H9 (cell line): ENCODE data around the gene CAV3. TPM values are rescaled to one million over a fixed set of nuclear protein-coding genes. Genes with fewer than 3 reads are reported as not detected.
A peak's percentile ranks its signal among the peaks of the same experiment; 100 is the strongest.

Source experiments
- DNase-seq: peaks from one replicate; pipeline ENCODE4 v3.0.0-alpha.2; 2017
- H2AFZ ChIP-seq: one replicate; pipeline ENCODE4 v1.6.1; 2013; ENCODE audit warnings: mild to moderate bottlenecking, low read length, control low read depth, moderate library complexity
- H2AK5ac ChIP-seq: 2 replicates; pipeline ENCODE4 v1.6.1; 2013; ENCODE audit warnings: low read length, control low read depth, mixed read lengths; ENCODE audit not compliant: insufficient read length
- H2BK120ac ChIP-seq: one replicate; pipeline ENCODE4 v1.6.1; 2013; ENCODE audit warnings: low read depth, mild to moderate bottlenecking, low read length, control low read depth, inconsistent platforms; ENCODE audit not compliant: poor library complexity, severe bottlenecking
- H2BK12ac ChIP-seq: 2 replicates; pipeline ENCODE4 v1.6.1; 2013; ENCODE audit warnings: low read length, control low read depth, mixed read lengths, low read depth; ENCODE audit not compliant: insufficient read length
- H2BK15ac ChIP-seq: 2 replicates; pipeline ENCODE4 v1.6.1; 2013; ENCODE audit warnings: low read depth, low read length, control low read depth
- H2BK20ac ChIP-seq: one replicate; pipeline ENCODE4 v1.6.1; 2013; ENCODE audit warnings: low read depth, mild to moderate bottlenecking, low read length, control low read depth, inconsistent platforms; ENCODE audit not compliant: poor library complexity, severe bottlenecking
- H2BK5ac ChIP-seq: 2 replicates; pipeline ENCODE4 v1.6.1; 2013; ENCODE audit warnings: low read length, control low read depth, mixed read lengths; ENCODE audit not compliant: insufficient read length
- H3K14ac ChIP-seq: 2 replicates; pipeline ENCODE4 v1.6.1; 2013; ENCODE audit warnings: low read length, control low read depth; ENCODE audit not compliant: insufficient read depth
- H3K18ac ChIP-seq: 2 replicates; pipeline ENCODE4 v1.6.1; 2013; ENCODE audit warnings: low read depth, mild to moderate bottlenecking, mixed read lengths, low read length, control low read depth; ENCODE audit not compliant: insufficient read length
- H3K23ac ChIP-seq: 2 replicates; pipeline ENCODE4 v1.6.1; 2013; ENCODE audit warnings: low read length, control low read depth, mixed read lengths, low read depth; ENCODE audit not compliant: insufficient read length
- H3K23me2 ChIP-seq: 2 replicates; pipeline ENCODE4 v1.6.1; 2013; ENCODE audit warnings: low read depth, mild to moderate bottlenecking, mixed read lengths, low read length, control low read depth; ENCODE audit not compliant: insufficient read length, poor library complexity, severe bottlenecking
- H3K27ac ChIP-seq: 2 replicates; pipeline ENCODE4 v1.5.1; 2013; ENCODE audit warnings: low read length, control low read depth, mixed read lengths, low read depth; ENCODE audit not compliant: insufficient read length
- H3K27me3 ChIP-seq: 2 replicates; pipeline ENCODE4 v1.6.1; 2013; ENCODE audit warnings: low read length, control low read depth, inconsistent platforms; ENCODE audit not compliant: insufficient read depth
- H3K4ac ChIP-seq: 2 replicates; pipeline ENCODE4 v1.6.1; 2013; ENCODE audit warnings: low read depth, mild to moderate bottlenecking, control low read depth, inconsistent platforms, low read length, moderate library complexity
- H3K4me1 ChIP-seq: 2 replicates; pipeline ENCODE4 v1.6.1; 2013; ENCODE audit warnings: low read length, control low read depth, inconsistent platforms; ENCODE audit not compliant: insufficient read depth
- H3K4me2 ChIP-seq: 2 replicates; pipeline ENCODE4 v1.6.1; 2013; ENCODE audit warnings: low read length, control low read depth, mixed read lengths; ENCODE audit not compliant: insufficient read length, insufficient read depth
- H3K56ac ChIP-seq: 2 replicates; pipeline ENCODE4 v1.6.1; 2013; ENCODE audit warnings: low read depth, mild to moderate bottlenecking, mixed read lengths, low read length, control low read depth; ENCODE audit not compliant: insufficient read length
- H3K79me1 ChIP-seq: 2 replicates; pipeline ENCODE4 v1.6.1; 2013; ENCODE audit warnings: low read depth, mild to moderate bottlenecking, moderate library complexity, low read length, control low read depth, inconsistent platforms; ENCODE audit not compliant: insufficient read depth, poor library complexity, severe bottlenecking
- H3K79me2 ChIP-seq: 2 replicates; pipeline ENCODE4 v1.6.1; 2013; ENCODE audit warnings: low read length, control low read depth, inconsistent platforms; ENCODE audit not compliant: insufficient read depth
- H3K9ac ChIP-seq: 2 replicates; pipeline ENCODE4 v1.6.1; 2013; ENCODE audit warnings: low read length, control low read depth, mixed read lengths; ENCODE audit not compliant: insufficient read length; ENCODE audit errors: extremely low read depth
- H3K9me3 ChIP-seq: one replicate; pipeline ENCODE4 v1.6.1; 2013; ENCODE audit warnings: low read depth, low read length, inconsistent platforms; ENCODE audit not compliant: control insufficient read depth
- H3T11ph ChIP-seq: one replicate; pipeline ENCODE4 v1.6.1; 2013; ENCODE audit warnings: mild to moderate bottlenecking, low read length, control low read depth, inconsistent platforms
- H4K20me1 ChIP-seq: one replicate; pipeline ENCODE4 v1.6.1; 2013; ENCODE audit not compliant: control insufficient read depth, insufficient read length, insufficient read depth
- H4K5ac ChIP-seq: 2 replicates; pipeline ENCODE4 v1.6.1; 2013; ENCODE audit warnings: low read depth, mild to moderate bottlenecking, mixed read lengths, low read length, control low read depth; ENCODE audit not compliant: insufficient read length
- H4K8ac ChIP-seq: replicated peaks from 2 replicates; pipeline ENCODE4 v1.6.1; 2013; ENCODE audit warnings: low read length, control low read depth, mixed read lengths, low read depth; ENCODE audit not compliant: insufficient read length
- H4K91ac ChIP-seq: 2 replicates; pipeline ENCODE4 v1.6.1; 2013; ENCODE audit warnings: low read depth, mild to moderate bottlenecking, moderate library complexity, mixed read lengths, low read length, control low read depth; ENCODE audit not compliant: insufficient read length
- H3K27ac Mint-ChIP-seq, 3 experiments: 2 replicates in 2 of 3; 3 replicates in 1 of 3; pipeline ENCODE4 v1.8.0; 2020 to 2021; ENCODE audit warnings: mixed read lengths in 3 of 3, mild to moderate bottlenecking in 1 of 3, moderate library complexity in 1 of 3
- H3K27me3 Mint-ChIP-seq: 2 replicates; pipeline ENCODE4 v1.8.0; 2021; ENCODE audit warnings: low read depth, mild to moderate bottlenecking, moderate library complexity, mixed read lengths
- H3K36me3 Mint-ChIP-seq, 3 experiments: 2 replicates in 2 of 3; 3 replicates in 1 of 3; pipeline ENCODE4 v1.8.0; 2020 to 2021; ENCODE audit warnings: low read depth in 3 of 3, mixed read lengths in 3 of 3; ENCODE audit not compliant: insufficient read depth in 1 of 3
- H3K4me1 Mint-ChIP-seq, 2 experiments: 2 replicates each; pipeline ENCODE4 v1.8.0; 2020; ENCODE audit warnings: mixed read lengths in 2 of 2
- H3K4me3 Mint-ChIP-seq, 2 experiments: 2 replicates in 1 of 2; 3 replicates in 1 of 2; pipeline ENCODE4 v1.8.0; 2020 to 2021; ENCODE audit warnings: mild to moderate bottlenecking in 2 of 2, mixed read lengths in 2 of 2, moderate library complexity in 1 of 2
- H3K9me3 Mint-ChIP-seq, 2 experiments: 2 replicates in 1 of 2; 3 replicates in 1 of 2; pipeline ENCODE4 v1.8.0; 2020; ENCODE audit warnings: mild to moderate bottlenecking in 2 of 2, mixed read lengths in 2 of 2, moderate library complexity in 1 of 2
- WGBS: extraction: QIAGEN DNeasy Blood & Tissue Kit; methylation state at CpG from one replicate; pipeline ENCODE4 v1.1.7; 2013; ENCODE audit warnings: missing lambda C conversion rate, low lambda C conversion rate, mixed read lengths; ENCODE audit not compliant: insufficient read length; ENCODE audit errors: extremely low coverage; 5-methylcytosine and 5-hydroxymethylcytosine counted together
- total RNA-seq: library from RNA; stranded (reverse); gene quantifications from 2 replicates; pipeline ENCODE4 v1.2.1, GENCODE V29; 2021
- TF ChIP-seq, protein P1 (sequence below): fragments of 200-600 bp; sonication (generic); conservative IDR thresholded peaks from 3 replicates; pipeline ENCODE4 v1.8.0; 2021; ENCODE audit warnings: antibody characterized with exemption, mild to moderate bottlenecking

Gene CAV3
- total RNA-seq, 1 experiment from 2014 or later, result not detected

DNA sequence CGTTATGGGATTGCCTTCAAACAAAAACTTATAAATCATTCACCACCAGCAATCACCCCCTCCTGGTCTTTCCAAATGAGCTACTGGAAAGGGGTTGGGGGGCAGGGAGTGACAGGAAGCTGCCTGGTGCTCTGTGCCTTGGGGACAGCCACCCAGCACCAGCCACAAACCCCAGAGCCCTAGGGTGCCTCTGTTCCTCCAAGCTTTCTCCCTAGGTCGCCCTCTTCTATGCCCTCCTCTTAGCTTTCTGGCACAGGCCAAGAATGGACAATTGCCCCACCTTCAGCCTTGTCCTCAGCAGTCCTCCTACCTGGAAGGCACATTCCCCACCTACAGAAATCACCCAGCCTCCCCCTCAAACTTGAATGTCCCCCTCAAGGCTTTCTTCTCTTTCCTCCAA lies 32.5 kb downstream of the CAV3 start:
- Histone ChIP-seq H3T11ph (no peak overlapping the region), H3K56ac (no peak overlapping the region), H2AK5ac (no peak overlapping the region), H3K4me2 (no peak overlapping the region), H3K23me2 (peaks cover 4% of the 10 kb centered on the region), H3K27ac (no peak overlapping the region), H2BK15ac (no peak overlapping the region), H3K23ac (no peak overlapping the region), H4K20me1 (no peaks in the 10 kb centered on the region), H3K9ac (no peak overlapping the region), H3K79me2 (no peaks in the 10 kb centered on the region), H2BK120ac (no peak overlapping the region), H3K14ac (no peak overlapping the region), H2AFZ (no peak overlapping the region), H3K79me1 (no peaks in the 10 kb centered on the region), H2BK12ac (no peak overlapping the region), H4K8ac (no peak overlapping the region), H4K5ac (no peak overlapping the region), H3K18ac (no peak overlapping the region), H3K4ac (no peak overlapping the region), H3K27me3 (peaks cover 13% of the 10 kb centered on the region; the same call in 1 of the 2 replicates), H3K9me3 (no peaks in the 10 kb centered on the region), H3K4me1 (peaks cover 2% of the 10 kb centered on the region; the same call in 1 of the 2 replicates), H2BK20ac (no peak overlapping the region), H4K91ac (no peak overlapping the region), H2BK5ac (no peak overlapping the region)
- no CpG with 5 or more reads among the region's 2 CpGs for WGBS
- H3K27me3 Mint-ChIP-seq, result peaks cover 81% of the 10 kb centered on the region
- H3K9me3 Mint-ChIP-seq, result no peaks in the 10 kb centered on the region
- peaks cover 24 to 25% of the 10 kb centered on the region in 2 experiments for H3K4me1 Mint-ChIP-seq
- H3K36me3 Mint-ChIP-seq, result no peaks in the 10 kb centered on the region; a peak in 1 of 7 replicates
- peak; percentile 7 for DNase-seq
- no peak overlapping the region for H3K4me3 Mint-ChIP-seq
- TF ChIP-seq, protein P1, sequence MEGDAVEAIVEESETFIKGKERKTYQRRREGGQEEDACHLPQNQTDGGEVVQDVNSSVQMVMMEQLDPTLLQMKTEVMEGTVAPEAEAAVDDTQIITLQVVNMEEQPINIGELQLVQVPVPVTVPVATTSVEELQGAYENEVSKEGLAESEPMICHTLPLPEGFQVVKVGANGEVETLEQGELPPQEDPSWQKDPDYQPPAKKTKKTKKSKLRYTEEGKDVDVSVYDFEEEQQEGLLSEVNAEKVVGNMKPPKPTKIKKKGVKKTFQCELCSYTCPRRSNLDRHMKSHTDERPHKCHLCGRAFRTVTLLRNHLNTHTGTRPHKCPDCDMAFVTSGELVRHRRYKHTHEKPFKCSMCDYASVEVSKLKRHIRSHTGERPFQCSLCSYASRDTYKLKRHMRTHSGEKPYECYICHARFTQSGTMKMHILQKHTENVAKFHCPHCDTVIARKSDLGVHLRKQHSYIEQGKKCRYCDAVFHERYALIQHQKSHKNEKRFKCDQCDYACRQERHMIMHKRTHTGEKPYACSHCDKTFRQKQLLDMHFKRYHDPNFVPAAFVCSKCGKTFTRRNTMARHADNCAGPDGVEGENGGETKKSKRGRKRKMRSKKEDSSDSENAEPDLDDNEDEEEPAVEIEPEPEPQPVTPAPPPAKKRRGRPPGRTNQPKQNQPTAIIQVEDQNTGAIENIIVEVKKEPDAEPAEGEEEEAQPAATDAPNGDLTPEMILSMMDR, result no peak
- H3K27ac Mint-ChIP-seq, result no peak overlapping the region
